Sigmoid colon (tissue), 7 donors: Measurements from ENCODE around the gene RBM6. TPM values are rescaled to one million over a fixed set of nuclear protein-coding genes. Genes with fewer than 3 reads are reported as not detected.
"Not testable (repeated sequence)": the region's sequence is repeated elsewhere in the genome, so short reads cannot be mapped to it uniquely, and the experiment has no call there.

ENCODE experiments used
- DNase-seq: peaks from one replicate; pipeline ENCODE4 v3.0.0-alpha.2; 2019
- H3K27ac ChIP-seq, 4 donors: fragments of 200-600 bp; sonication (generic); one replicate each; pipeline ENCODE4 v1.5.1; 2016 to 2019; ENCODE audit warnings: mild to moderate bottlenecking in 1 of 4
- H3K27me3 ChIP-seq, 3 donors: fragments of 200-600 bp; sonication (generic); one replicate each; pipeline ENCODE4 v1.5.1; 2019; ENCODE audit warnings: mild to moderate bottlenecking in 1 of 3
- H3K36me3 ChIP-seq, 4 donors: fragments of 200-600 bp; sonication (generic); one replicate each; pipeline ENCODE4 v1.5.1; 2016 to 2019
- H3K4me1 ChIP-seq, 4 donors: fragments of 200-600 bp; sonication (generic); one replicate each; pipeline ENCODE4 v1.5.1; 2017 to 2019
- H3K4me3 ChIP-seq, 4 donors: fragments of 200-600 bp; sonication (generic); one replicate each; pipeline ENCODE4 v1.5.1; 2017 to 2019; ENCODE audit warnings: mild to moderate bottlenecking in 2 of 4, moderate library complexity in 1 of 4
- H3K9me3 ChIP-seq, 4 donors: fragments of 200-600 bp in 3 of 4; sonication (generic) in 3 of 4; one replicate each; pipeline versions ENCODE4 v1.5.1 to v1.6.1; 2013 to 2019
- EP300 ChIP-seq, 4 donors: sonication (generic); formaldehyde crosslinking; IDR thresholded peaks; one replicate each; pipeline ENCODE4 v1.6.1; 2017; ENCODE audit warnings: antibody characterized with exemption in 4 of 4
- POLR2A ChIP-seq, 2 donors: fragments of 450-650 bp; IDR thresholded peaks; one replicate each; pipeline ENCODE4 v1.6.1; 2016; ENCODE audit warnings: antibody characterized with exemption in 2 of 2, mild to moderate bottlenecking in 2 of 2, moderate library complexity in 2 of 2
- POLR2AphosphoS5 ChIP-seq, 4 donors: sonication (generic); formaldehyde crosslinking; IDR thresholded peaks; one replicate each; pipeline ENCODE4 v1.6.1; 2017; ENCODE audit warnings: antibody characterized with exemption in 4 of 4
- WGBS, 2 donors: extraction: QIAGEN DNeasy Blood & Tissue Kit; methylation state at CpG; one replicate each; pipeline ENCODE4 v1.1.7; 2013; 5-methylcytosine and 5-hydroxymethylcytosine counted together
- intact Hi-C: fragments of 100-400 bp; cut with DNase I; formaldehyde crosslinking; loops from one replicate; pipeline ENCODE4 v1.15.1; 2023
- polyA plus RNA-seq, 3 donors: library from polyadenylated mRNA; stranded (reverse); fragments of 200-250 nt; gene quantifications; one replicate each; pipeline ENCODE4 v1.2.3, GENCODE V29; 2013
- total RNA-seq, 4 donors: library from RNA; depleted of rRNA; stranded (reverse); fragments of >200 nt; gene quantifications; one replicate each; pipeline ENCODE4 v1.1.0, GENCODE V29; 2016
- TF ChIP-seq, protein P1 (sequence below), 4 experiments: fragments of 450-650 bp in 3 of 4; fragments of 200-600 bp in 1 of 4; IDR thresholded peaks; one replicate each; pipeline ENCODE4 v1.5.1; 2016 to 2019; ENCODE audit warnings: antibody characterized with exemption in 4 of 4, mild to moderate bottlenecking in 3 of 4, moderate library complexity in 2 of 4
- donor health status: healthy with polysubstance abuse.
- donor health status: Bipolar disorder and iron deficiency.
- donor health status: healthy.

RBM6 gene
- total and polyA plus RNA-seq, 7 donors: 13.6 to 215 (median 78.0) TPM

DNA sequence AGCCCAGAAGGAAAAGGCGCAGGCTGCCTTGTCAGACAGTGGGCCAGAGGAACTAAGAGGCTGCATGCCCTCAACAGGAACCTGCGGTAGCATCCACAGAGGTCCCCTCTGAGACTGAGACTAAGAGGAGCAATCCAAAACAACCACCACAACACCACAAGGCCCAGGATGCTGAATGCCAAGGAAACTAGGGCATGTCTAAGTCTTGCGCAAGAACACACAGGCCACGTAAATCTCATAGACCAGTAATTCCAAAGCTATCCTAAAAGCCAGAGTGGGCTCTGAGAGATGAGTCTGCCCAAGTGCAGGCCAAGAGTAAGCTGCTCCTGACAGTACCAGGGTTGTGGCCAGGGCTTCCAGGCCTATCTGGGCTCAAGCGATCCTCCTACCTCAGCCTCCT lies 23.3 kb upstream of the RBM6 start:
- intact Hi-C loops: no loop called here
- Histone ChIP-seq H3K9me3 (no peaks in the 10 kb centered on the region), H3K27me3 (no peaks in the 10 kb centered on the region), H3K27ac (no peak overlapping the region), H3K36me3 (peaks cover 0 to 16% (median 2%) of the 10 kb centered on the region in 4 donors), H3K4me1 (no peaks in the 10 kb centered on the region), H3K4me3 (no peak overlapping the region)
- TF ChIP-seq EP300 (IDR thresholded peaks at IDR 0.05) (no peak), POLR2AphosphoS5 (IDR thresholded peaks at IDR 0.05) (no peak), POLR2A (IDR thresholded peaks at IDR 0.05) (no peak)
- TF ChIP-seq, protein P1, sequence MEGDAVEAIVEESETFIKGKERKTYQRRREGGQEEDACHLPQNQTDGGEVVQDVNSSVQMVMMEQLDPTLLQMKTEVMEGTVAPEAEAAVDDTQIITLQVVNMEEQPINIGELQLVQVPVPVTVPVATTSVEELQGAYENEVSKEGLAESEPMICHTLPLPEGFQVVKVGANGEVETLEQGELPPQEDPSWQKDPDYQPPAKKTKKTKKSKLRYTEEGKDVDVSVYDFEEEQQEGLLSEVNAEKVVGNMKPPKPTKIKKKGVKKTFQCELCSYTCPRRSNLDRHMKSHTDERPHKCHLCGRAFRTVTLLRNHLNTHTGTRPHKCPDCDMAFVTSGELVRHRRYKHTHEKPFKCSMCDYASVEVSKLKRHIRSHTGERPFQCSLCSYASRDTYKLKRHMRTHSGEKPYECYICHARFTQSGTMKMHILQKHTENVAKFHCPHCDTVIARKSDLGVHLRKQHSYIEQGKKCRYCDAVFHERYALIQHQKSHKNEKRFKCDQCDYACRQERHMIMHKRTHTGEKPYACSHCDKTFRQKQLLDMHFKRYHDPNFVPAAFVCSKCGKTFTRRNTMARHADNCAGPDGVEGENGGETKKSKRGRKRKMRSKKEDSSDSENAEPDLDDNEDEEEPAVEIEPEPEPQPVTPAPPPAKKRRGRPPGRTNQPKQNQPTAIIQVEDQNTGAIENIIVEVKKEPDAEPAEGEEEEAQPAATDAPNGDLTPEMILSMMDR (IDR thresholded peaks at IDR 0.05): no peak
- 94 to 96% methylated on average over 5 of the region's 5 CpGs for WGBS, 2 donors
- no peak for DNase-seq

DNA sequence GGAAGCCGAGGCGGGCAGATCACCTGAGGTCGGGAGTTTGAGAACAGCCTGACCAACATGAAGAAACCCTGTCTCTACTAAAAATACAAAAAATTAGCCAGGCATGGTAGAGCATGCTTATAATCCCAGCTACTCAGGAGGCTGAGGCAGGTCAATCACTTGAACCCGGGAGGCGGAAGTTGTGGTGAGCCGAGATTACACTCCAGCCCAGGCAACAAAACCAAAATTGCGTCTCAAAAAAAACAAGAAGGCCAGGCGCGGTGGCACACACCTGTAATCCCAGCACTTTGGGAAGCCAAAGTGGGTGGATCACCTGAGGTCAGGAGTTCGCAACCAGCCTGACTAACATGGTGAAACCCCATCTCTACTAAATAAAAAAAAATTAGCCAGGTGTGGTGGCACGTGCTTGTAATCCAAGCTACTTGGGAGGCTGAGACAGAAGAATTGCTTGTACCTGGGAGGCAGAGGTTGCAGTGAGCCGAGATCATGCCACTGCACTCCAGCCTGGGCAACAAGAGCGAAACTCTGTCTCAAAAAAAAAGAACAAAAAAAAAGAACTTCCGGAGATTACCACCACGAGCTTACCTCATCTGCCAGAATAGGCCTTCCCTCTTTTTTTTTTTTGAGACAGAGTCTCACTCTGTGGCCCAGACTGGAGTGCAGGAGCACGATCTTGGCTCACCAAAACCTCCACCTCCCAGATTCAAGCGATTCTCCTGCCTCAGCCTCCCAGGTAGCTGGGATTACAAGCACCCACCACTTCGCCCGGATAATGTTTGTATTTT lies 22.0 kb upstream of the RBM6 start:
- H3K9me3 ChIP-seq, H3K4me3 ChIP-seq, DNase-seq, intact Hi-C loops, H3K27ac ChIP-seq, H3K27me3 ChIP-seq, H3K4me1 ChIP-seq, H3K36me3 ChIP-seq: not testable (repeated sequence)
- WGBS, 2 donors: 92 to 95% methylated on average over 19 of the region's 19 CpGs

DNA sequence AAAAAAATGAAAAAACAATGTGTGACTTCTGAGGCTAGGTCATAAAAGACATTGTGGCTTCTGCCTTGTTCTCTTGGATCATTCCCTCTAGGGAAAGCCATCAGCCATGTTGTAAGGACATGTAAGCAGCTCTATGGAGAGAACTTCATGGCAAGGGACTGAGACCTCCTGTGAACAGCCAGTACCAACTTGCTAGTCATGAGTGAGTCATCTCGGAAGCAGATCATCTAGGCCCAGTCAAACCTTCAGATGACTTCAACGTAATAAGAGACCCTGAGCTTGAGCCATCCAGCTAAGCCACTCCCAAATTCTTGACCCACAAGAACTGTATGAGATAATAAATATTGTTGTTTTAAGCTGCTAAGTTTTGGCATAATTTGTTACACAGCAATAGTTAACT lies 15.3 kb upstream of the RBM6 start:
- no peak overlapping the region for H3K4me3 ChIP-seq
- no peaks in the 10 kb centered on the region for H3K36me3 ChIP-seq
- 85 to 89% methylated on average over 2 of the region's 2 CpGs for WGBS, 2 donors
- H3K9me3 ChIP-seq: no peaks in the 10 kb centered on the region
- H3K27me3 ChIP-seq: no peaks in the 10 kb centered on the region
- TF ChIP-seq POLR2A (IDR thresholded peaks at IDR 0.05): no peak
- TF ChIP-seq, protein P1 (IDR thresholded peaks at IDR 0.05): no peak
- TF ChIP-seq EP300 (IDR thresholded peaks at IDR 0.05): no peak
- TF ChIP-seq POLR2AphosphoS5 (IDR thresholded peaks at IDR 0.05): no peak
- peaks cover 0 to 15% (median 13%) of the 10 kb centered on the region in 4 donors for H3K4me1 ChIP-seq
- intact Hi-C loops: loop anchor here (5.0 kb wide), 1 partner anchor 67 kb away; the partner anchor contains the start of gene TRAIP
- H3K27ac ChIP-seq: no peak overlapping the region
- DNase-seq: no peak

DNA sequence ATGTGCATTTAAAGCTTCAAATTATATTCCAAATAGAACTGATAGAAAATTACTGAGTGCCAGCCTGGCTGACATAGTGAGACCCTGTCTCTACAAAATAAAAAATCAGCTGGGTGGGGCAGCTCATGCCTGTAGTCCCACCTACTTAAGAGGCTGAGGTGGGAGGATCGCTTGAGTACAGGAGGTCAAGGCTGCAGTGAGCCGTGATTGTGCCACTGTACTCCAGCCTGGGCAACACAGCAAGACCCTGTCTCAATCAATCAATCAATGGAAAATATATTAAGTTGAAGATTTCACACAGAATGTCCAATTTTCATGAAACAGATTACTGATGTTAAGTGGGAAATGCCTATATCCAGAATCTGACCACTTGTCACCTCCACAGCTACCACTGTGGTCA lies 14.5 kb upstream of the RBM6 start:
- intact Hi-C loops: loop anchor here (5.0 kb wide), 1 partner anchor 68 kb away; the partner anchor contains the start of gene TRAIP
- H3K9me3 ChIP-seq: no peaks in the 10 kb centered on the region
- H3K36me3 ChIP-seq: no peaks in the 10 kb centered on the region
- 89 to 92% methylated on average over 2 of the region's 2 CpGs for WGBS, 2 donors
- H3K27ac ChIP-seq: no peak overlapping the region
- H3K27me3 ChIP-seq: no peaks in the 10 kb centered on the region
- peaks cover 0 to 21% (median 15%) of the 10 kb centered on the region in 4 donors for H3K4me1 ChIP-seq
- no peak overlapping the region for H3K4me3 ChIP-seq
- TF ChIP-seq EP300 (IDR thresholded peaks at IDR 0.05) (no peak), POLR2AphosphoS5 (IDR thresholded peaks at IDR 0.05) (no peak), POLR2A (IDR thresholded peaks at IDR 0.05) (no peak)
- TF ChIP-seq, protein P1 (IDR thresholded peaks at IDR 0.05): no peak
- no peak for DNase-seq

DNA sequence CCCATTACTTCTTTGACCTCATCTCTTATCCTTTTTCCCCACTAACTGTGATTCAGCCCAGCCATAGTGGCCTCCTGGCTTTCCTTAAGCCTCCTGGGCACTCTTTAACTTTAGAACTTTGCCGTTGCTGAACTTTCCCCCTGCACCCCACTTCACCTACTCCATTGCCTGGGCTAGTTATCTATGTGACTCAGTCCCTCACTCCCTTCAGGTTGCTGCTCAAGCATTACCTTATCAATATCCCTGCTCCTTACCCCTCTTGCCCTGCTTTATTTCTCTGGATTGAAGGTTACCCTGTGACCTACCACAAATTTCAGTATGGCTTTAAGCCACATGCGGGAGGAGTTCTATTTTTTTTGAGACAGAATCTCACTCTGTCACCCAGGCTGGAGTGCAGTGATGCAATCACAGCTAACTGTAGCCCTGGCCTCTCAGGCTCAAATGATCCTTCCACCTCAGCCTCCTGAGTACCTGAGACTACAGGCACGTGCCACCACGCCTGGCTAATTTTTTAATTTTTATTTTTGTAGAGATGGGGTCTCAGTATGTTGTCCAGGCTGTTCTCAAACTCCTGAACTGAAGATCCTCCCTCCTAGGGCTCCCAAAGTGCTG lies 13.7 kb upstream of the RBM6 start:
- Histone ChIP-seq H3K27ac (no peak overlapping the region), H3K9me3 (no peaks in the 10 kb centered on the region), H3K27me3 (no peaks in the 10 kb centered on the region), H3K4me1 (peaks cover 0 to 23% (median 16%) of the 10 kb centered on the region in 4 donors), H3K36me3 (no peaks in the 10 kb centered on the region), H3K4me3 (no peak overlapping the region)
- no peak for TF ChIP-seq POLR2A (IDR thresholded peaks at IDR 0.05)
- TF ChIP-seq, protein P1 (IDR thresholded peaks at IDR 0.05): no peak
- TF ChIP-seq EP300 (IDR thresholded peaks at IDR 0.05): no peak
- TF ChIP-seq POLR2AphosphoS5 (IDR thresholded peaks at IDR 0.05): no peak
- intact Hi-C loops: loop anchor here (5.0 kb wide), 1 partner anchor 69 kb away; the partner anchor contains the start of gene TRAIP
- no peak for DNase-seq
- WGBS, 2 donors: 89 to 91% methylated on average over 4 of the region's 4 CpGs
